Thyroid gland (tissue), 4 donors: Measurements from ENCODE around the gene ORC3. TPM values are rescaled to one million over a fixed set of nuclear protein-coding genes. Genes with fewer than 3 reads are reported as not detected.
"Not testable (repeated sequence)": the region's sequence is repeated elsewhere in the genome, so short reads cannot be mapped to it uniquely, and the experiment has no call there.

Source experiments
- DNase-seq, 2 donors: peaks; one replicate each; pipeline ENCODE4 v3.0.0-alpha.2; 2019
- H3K27ac ChIP-seq, 3 donors: fragments of 200-600 bp; sonication (generic); 1 replicate in 2 of 3; 2 replicates in 1 of 3; pipeline ENCODE4 v1.5.1; 2016 to 2019; ENCODE audit warnings: mild to moderate bottlenecking in 1 of 3, moderate library complexity in 1 of 3
- H3K27me3 ChIP-seq: fragments of 200-600 bp; sonication (generic); one replicate; pipeline ENCODE4 v1.5.1; 2019
- H3K36me3 ChIP-seq, 2 donors: fragments of 200-600 bp; sonication (generic); one replicate each; pipeline ENCODE4 v1.5.1; 2016 to 2019
- H3K4me1 ChIP-seq, 2 donors: fragments of 200-600 bp; sonication (generic); one replicate each; pipeline ENCODE4 v1.5.1; 2017 to 2019
- H3K4me3 ChIP-seq, 3 donors: fragments of 200-600 bp; sonication (generic); replicated peaks in 1 of 3; 1 replicate in 2 of 3; 2 replicates in 1 of 3; pipeline ENCODE4 v1.5.1; 2016; ENCODE audit warnings: mild to moderate bottlenecking in 1 of 3
- H3K9me3 ChIP-seq: fragments of 200-600 bp; sonication (generic); one replicate; pipeline ENCODE4 v1.5.1; 2017
- CTCF ChIP-seq, 6 experiments: fragments of 200-600 bp in 3 of 6; fragments of 450-650 bp in 3 of 6; sonication (generic) in 3 of 6; IDR thresholded peaks; one replicate each; pipeline ENCODE4 v1.5.1; 2016 to 2019; ENCODE audit warnings: antibody characterized with exemption in 6 of 6, mild to moderate bottlenecking in 2 of 6, inconsistent platforms in 1 of 6, moderate library complexity in 1 of 6
- POLR2A ChIP-seq, 2 donors: fragments of 450-650 bp; IDR thresholded peaks; one replicate each; pipeline ENCODE4 v1.6.1; 2017; ENCODE audit warnings: antibody characterized with exemption in 2 of 2, mild to moderate bottlenecking in 2 of 2, moderate library complexity in 1 of 2
- WGBS, 2 donors: methylation state at CpG; one replicate each; pipeline ENCODE4 v1.1.5; 2017; 5-methylcytosine and 5-hydroxymethylcytosine counted together
- intact Hi-C: fragments of 100-400 bp; cut with DNase I; formaldehyde crosslinking; loops from one replicate; pipeline ENCODE4 v1.15.1; 2023
- total RNA-seq, 4 donors: library from RNA; depleted of rRNA; stranded (reverse); fragments of >200 nt; gene quantifications; one replicate each; pipeline ENCODE4 v1.2.3, GENCODE V29; 2016

Gene ORC3
- total RNA-seq, 4 donors from 2014 or later, result 18.3 to 33.6 (median 23.7) TPM

GRCh38 chr6:87710090-87710489 lies 120.2 kb downstream of the ORC3 start:
- TF ChIP-seq POLR2A (IDR thresholded peaks at IDR 0.05) (no peak), CTCF (IDR thresholded peaks at IDR 0.05) (no peak)
- Histone ChIP-seq H3K4me1 (no peaks in the 10 kb centered on the region), H3K27me3 (no peaks in the 10 kb centered on the region), H3K9me3 (no peaks in the 10 kb centered on the region), H3K36me3 (no peaks in the 10 kb centered on the region), H3K4me3 (no peak overlapping the region), H3K27ac (no peak overlapping the region)
- intact Hi-C loops, result no loop called here
- DNase-seq, result no peak
- WGBS, 2 donors, result 82 to 85% methylated on average over 3 of the region's 3 CpGs

- DNase-seq, H3K4me3 ChIP-seq, H3K27me3 ChIP-seq, intact Hi-C loops, H3K36me3 ChIP-seq, H3K4me1 ChIP-seq, H3K27ac ChIP-seq, H3K9me3 ChIP-seq: not testable (repeated sequence)
- WGBS, 2 donors, result 94 to 97% methylated on average over 3 of the region's 3 CpGs
Observed at GRCh38 chr6:87712713-87713112, 122.8 kb downstream of the ORC3 start.

DNA sequence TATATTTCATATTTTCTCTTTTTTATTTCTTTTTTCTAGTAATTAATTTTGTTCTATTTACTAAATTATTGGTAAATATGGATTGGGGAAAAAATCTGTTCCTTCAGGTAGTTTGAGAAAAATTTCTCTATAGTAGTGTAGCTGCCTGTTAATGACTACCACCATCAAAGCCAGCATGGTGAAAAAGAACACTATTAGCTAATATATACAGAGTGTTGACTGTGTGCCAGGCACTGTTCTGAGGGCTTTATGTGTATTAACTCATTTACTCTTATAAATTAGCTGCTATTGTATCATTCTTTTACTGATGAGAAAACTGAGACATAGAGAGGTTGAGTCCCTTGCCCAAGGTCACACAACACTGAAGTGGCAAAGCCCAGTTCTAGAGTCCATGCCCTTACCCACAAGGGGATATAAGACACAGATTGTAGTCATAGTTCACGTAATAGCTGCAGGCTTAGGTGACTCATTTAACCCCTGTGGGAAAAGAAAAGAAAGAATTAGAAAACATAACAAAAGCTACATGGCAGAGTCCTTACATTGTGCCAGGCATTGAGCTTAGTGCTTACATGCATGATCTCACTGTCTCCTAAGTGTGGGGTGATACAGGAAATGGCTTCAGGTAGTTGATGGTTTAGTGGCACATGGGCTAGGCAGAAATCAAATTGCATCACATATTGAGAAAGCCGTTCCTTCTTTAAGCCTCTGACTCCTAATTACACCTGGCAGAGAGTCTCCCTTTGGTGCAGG lies 124.3 kb downstream of the ORC3 start:
- H3K36me3 ChIP-seq, result no peaks in the 10 kb centered on the region
- H3K4me3 ChIP-seq, result no peak overlapping the region
- WGBS, 2 donors, result 87 to 89% methylated on average over 2 of the region's 2 CpGs
- no peaks in the 10 kb centered on the region for H3K27me3 ChIP-seq
- peaks cover 0 to 4% of the 10 kb centered on the region in 2 donors for H3K4me1 ChIP-seq
- TF ChIP-seq POLR2A (IDR thresholded peaks at IDR 0.05) (no peak), CTCF (IDR thresholded peaks at IDR 0.05) (no peak)
- DNase-seq, result no peak
- H3K9me3 ChIP-seq, result no peaks in the 10 kb centered on the region
- no peak overlapping the region for H3K27ac ChIP-seq
- intact Hi-C loops, result no loop called here

Other genes with a start within 250 kb of the ORC3 start
- gene C6orf163, start 245.3 kb upstream of the ORC3 start, total RNA-seq, result 10 to 100 TPM in 1 of 4 donors, 1 to 10 TPM in 3; 4.3 to 12.1 (median 7.3) TPM
- gene CFAP206, start 182.2 kb upstream of the ORC3 start, total RNA-seq, result 1 to 10 TPM; 1.2 to 4.1 (median 3.8) TPM
- gene SLC35A1, start 117.2 kb upstream of the ORC3 start, total RNA-seq, result 10 to 100 TPM; 13.2 to 23.2 (median 18.7) TPM
- 10 to 100 TPM; 28.4 to 38.7 (median 30.4) TPM for gene RARS2, start 148 bp upstream of the ORC3 start, total RNA-seq
- gene AKIRIN2, start 112.1 kb downstream of the ORC3 start, total RNA-seq, result 10 to 100 TPM; 20.1 to 24.0 (median 21.9) TPM